AG04449 (cell line): ENCODE measurements around the gene ZNF280D.
"Not testable (repeated sequence)": the region's sequence is repeated elsewhere in the genome, so short reads cannot be mapped to it uniquely, and the experiment has no call there.

ENCODE experiments used
- CTCF ChIA-PET: fragments of 350-600 bp; formaldehyde crosslinking; extraction: SDS; loops from one replicate; lab custom pipeline; 2021; ENCODE audit warnings: antibody characterized with exemption; lab: Yijun Ruan, JAX
- POLR2A ChIA-PET: fragments of 400-600, 350-600 bp; formaldehyde crosslinking; extraction: SDS; loops from one replicate; lab custom pipeline; 2020; ENCODE audit warnings: antibody characterized with exemption, inconsistent platforms; lab: Yijun Ruan, JAX
- DNase-seq: peaks from one replicate; pipeline ENCODE4 v3.0.0-alpha.2; 2010; ENCODE audit warnings: low read depth, low spot score
- H3K4me3 ChIP-seq: 2 replicates; pipeline ENCODE4 v1.5.1; 2011; ENCODE audit warnings: low read depth, mild to moderate bottlenecking, control low read depth, low read length
- CTCF ChIP-seq: IDR thresholded peaks from one replicate; pipeline ENCODE4 v1.5.1; 2011; ENCODE audit warnings: mild to moderate bottlenecking, moderate library complexity, low read length, control low read depth, inconsistent platforms; ENCODE audit not compliant: insufficient read depth; ENCODE audit errors: missing control alignments

The ZNF280D gene

GRCh38 chr15:56733136-56734012 is at the start of gene ZNF280D:
ZNF280D (minus strand) TSS chr15:56733509; CDS start chr15:56707109, 26,400 bp downstream.
- peak within 1 kb of the TSS; percentile 74 for H3K4me3 ChIP-seq
- TF ChIP-seq CTCF, result no peak
- DNase-seq, result peak; percentile 36
- ChIA-PET CTCF (interaction anchor here (0.9 to 1.4 kb wide), 5 partner anchors 12 to 242 kb away, joined by 3 to 5 read pairs (median 3); no protein-coding TSS in a partner anchor), POLR2A (interaction anchor here (0.7 to 1.0 kb wide), 5 partner anchors 8 to 84 kb away, joined by 3 to 4 read pairs (median 3); no protein-coding TSS in a partner anchor)

DNA sequence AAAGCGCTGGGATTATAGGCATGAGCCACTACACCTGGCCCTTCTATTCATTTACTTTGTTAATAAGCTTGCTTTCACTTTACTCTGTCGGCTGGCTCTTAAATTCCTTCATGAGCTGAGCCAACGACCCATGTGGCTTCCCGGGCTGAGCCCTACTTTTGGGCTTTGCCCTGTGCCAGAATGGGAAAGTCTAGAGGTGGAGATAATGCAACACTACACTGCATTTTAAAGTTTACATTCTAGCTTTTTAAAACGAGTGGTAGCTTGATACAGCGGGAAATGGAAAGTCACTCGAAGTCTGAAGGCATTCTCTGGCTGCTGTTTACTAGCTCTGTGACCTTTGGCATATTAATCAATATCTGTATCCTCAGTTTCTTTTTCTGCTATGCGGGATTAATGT is 49.0 kb upstream of the ZNF280D start:
- POLR2A ChIA-PET, result no interaction called here

GRCh38 chr15:56781666-56782065 is 48.4 kb upstream of the ZNF280D start:
- no peak for TF ChIP-seq CTCF
- no peak overlapping the region for H3K4me3 ChIP-seq
- DNase-seq, result no peak
- ChIA-PET CTCF (interaction anchor here (1.2 kb wide), 1 partner anchor 40 kb away, joined by 4 read pairs; no protein-coding TSS in a partner anchor), POLR2A (no interaction called here)

More for the DNA sequence above, 49.0 kb upstream of the ZNF280D start:
- no peak for TF ChIP-seq CTCF
- DNase-seq, result no peak
- no peak overlapping the region for H3K4me3 ChIP-seq
- CTCF ChIA-PET, result interaction anchor here (1.2 kb wide), 1 partner anchor 40 kb away, joined by 4 read pairs; no protein-coding TSS in a partner anchor

GRCh38 chr15:56780102-56780725 is 46.9 kb upstream of the ZNF280D start:
- POLR2A ChIA-PET, DNase-seq, CTCF ChIA-PET, H3K4me3 ChIP-seq: not testable (repeated sequence)

DNA sequence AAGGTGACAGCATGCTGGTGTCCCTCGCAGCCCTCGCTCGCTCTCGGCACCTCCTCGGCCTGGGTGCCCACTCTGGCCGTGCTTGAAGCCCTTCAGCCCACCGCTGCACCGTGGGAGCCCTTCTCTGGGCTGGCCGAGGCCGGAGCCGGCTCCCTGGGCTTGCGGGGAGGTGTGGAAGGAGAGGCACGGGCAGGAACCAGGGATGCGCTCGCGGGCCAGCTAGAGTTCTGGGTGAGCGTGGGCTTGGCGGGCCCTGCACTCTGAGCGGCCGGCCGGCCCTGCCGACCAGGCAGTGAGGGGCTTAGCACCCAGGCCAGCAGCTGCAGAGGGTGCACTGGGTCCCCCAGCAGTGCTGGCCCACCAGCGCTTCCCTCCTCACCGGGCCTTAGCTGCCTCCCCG is 46.1 kb upstream of the ZNF280D start:
- DNase-seq, POLR2A ChIA-PET, CTCF ChIA-PET, H3K4me3 ChIP-seq: not testable (repeated sequence)

DNA sequence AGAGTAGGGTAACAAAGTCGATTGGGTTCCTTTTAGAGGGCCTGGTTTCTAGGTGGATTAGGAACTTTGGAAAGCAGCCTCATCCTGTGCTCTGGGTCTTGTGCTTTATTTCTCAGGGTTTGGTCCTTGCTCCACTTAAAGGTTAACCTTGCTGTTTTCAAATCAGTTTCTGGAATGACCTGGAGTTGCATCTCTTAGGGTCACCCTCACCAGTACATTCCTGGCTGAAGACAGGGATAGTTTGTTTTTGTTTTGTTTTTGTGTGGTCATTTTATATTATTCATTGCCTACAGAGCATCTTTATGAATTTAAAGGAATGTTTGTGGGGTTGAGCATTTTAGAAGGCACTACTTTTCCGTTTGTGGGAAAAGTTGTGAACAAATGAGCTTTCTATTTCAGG is 45.5 kb upstream of the ZNF280D start:
- ChIA-PET POLR2A (no interaction called here), CTCF (no interaction called here)
- no peak for DNase-seq
- TF ChIP-seq CTCF, result no peak
- no peak overlapping the region for H3K4me3 ChIP-seq

DNA sequence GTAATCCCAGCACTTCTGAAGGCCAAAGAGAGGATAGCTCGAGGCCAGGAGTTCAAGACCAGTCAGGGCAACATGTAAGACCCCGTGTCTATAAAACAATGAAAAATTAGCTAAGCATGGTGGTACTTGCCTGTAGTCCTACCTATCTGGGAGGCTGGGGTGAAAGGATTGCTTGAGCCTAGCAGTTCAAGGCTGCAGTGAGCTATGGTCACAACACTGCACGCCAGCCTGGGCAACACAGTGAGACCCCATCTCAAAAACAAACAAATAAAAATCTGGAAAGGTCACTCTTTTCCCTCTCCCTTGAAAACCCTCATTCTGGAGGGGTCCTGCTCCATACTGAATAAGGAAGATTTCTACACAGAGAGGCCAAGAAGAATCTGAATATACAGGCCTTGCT is 43.5 kb upstream of the ZNF280D start:
- ChIA-PET CTCF (no interaction called here), POLR2A (no interaction called here)
- no peak for TF ChIP-seq CTCF
- DNase-seq, result no peak
- H3K4me3 ChIP-seq, result no peak overlapping the region
